ENCODE data around the gene OTOP1.
"Not testable (repeated sequence)": the region's sequence is repeated elsewhere in the genome, so short reads cannot be mapped to it uniquely, and the experiment has no call there.

The OTOP1 gene

DNA sequence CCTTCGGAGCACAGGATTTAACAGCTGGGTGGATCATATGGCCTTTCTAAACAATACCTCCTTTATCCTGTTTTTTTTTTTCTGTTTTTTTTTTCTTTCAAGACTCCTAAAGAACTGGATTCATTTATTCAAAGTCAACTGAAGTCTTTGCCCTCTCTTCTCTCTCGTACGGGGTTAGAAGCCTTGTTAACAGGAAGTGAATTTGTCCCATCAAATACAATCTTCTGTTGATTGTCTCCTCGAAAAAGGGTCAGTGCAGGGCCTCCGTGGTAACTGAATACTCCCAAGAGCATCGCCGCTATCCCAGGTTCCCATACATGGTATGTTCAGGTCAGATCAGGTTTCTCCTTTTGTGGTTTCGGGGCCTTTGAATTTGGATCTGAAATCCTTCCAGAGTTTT, 23.1 kb upstream of the OTOP1 start:
- in situ Hi-C loops (cut with MboI; ENCODE audit: low sequenced_read_pairs) = no loop called here
- Histone ChIP-seq H3K4me3 (no peak overlapping the region), H3K36me3 (replicated peaks) (peaks cover 12% of the 10 kb centered on the region), H3K27me3 (ENCODE audit: low read depth) (no peaks in the 10 kb centered on the region), H3K9me3 (no peaks in the 10 kb centered on the region), H3K4me1 (peaks cover 7% of the 10 kb centered on the region)
- no peak for DNase-seq (ENCODE audit: low spot score in 2 of 2)

DNA sequence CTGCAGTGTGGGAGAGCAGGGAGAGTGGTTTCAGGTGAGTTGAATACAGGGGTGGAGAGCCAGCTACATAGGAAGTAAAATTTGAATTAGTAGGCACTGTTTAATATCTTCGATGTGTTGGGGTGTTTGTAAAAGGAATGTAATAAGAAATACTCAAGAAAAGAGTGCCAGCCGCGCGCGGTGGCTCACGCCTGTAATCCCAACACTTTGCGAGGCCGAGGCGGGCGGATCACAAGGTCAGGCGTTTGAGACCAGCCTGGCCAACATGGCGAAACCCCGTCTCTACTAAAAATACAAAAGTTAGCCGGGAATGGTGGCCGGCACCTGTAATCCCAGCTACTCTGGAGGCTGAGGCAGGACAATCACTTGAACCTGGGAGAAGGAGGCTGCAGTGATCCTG, 22.6 kb upstream of the OTOP1 start:
- H3K27me3 ChIP-seq (ENCODE audit: low read depth); H3K4me1 ChIP-seq; H3K9me3 ChIP-seq; DNase-seq (ENCODE audit: low spot score in 2 of 2); H3K4me3 ChIP-seq; in situ Hi-C loops (cut with MboI; ENCODE audit: low sequenced_read_pairs): not testable (repeated sequence)
- H3K36me3 ChIP-seq (replicated peaks) = peaks cover 17% of the 10 kb centered on the region

DNA sequence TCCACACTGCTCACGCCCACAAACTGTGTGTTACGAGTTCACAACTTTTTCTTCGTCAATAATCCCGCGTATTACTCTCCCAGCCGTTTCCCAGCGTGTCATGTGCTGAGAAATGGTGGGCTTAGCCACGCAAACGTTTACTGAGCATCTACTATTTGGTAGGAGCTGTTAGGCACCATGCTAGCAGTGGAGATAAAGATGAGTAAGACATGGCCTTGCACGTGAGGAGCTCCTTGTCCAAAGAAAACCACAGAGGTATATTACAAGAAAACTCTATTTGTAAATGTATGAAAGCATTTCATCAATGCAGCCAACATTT, 22.1 kb upstream of the OTOP1 start:
- Histone ChIP-seq H3K27me3 (ENCODE audit: low read depth) (no peaks in the 10 kb centered on the region), H3K4me1 (peaks cover 7% of the 10 kb centered on the region), H3K9me3 (no peaks in the 10 kb centered on the region), H3K36me3 (replicated peaks) (peaks cover 22% of the 10 kb centered on the region), H3K4me3 (peak overlapping the region; percentile 74)
- no peak for DNase-seq (ENCODE audit: low spot score in 2 of 2)
- in situ Hi-C loops (cut with MboI; ENCODE audit: low sequenced_read_pairs) = no loop called here

DNA sequence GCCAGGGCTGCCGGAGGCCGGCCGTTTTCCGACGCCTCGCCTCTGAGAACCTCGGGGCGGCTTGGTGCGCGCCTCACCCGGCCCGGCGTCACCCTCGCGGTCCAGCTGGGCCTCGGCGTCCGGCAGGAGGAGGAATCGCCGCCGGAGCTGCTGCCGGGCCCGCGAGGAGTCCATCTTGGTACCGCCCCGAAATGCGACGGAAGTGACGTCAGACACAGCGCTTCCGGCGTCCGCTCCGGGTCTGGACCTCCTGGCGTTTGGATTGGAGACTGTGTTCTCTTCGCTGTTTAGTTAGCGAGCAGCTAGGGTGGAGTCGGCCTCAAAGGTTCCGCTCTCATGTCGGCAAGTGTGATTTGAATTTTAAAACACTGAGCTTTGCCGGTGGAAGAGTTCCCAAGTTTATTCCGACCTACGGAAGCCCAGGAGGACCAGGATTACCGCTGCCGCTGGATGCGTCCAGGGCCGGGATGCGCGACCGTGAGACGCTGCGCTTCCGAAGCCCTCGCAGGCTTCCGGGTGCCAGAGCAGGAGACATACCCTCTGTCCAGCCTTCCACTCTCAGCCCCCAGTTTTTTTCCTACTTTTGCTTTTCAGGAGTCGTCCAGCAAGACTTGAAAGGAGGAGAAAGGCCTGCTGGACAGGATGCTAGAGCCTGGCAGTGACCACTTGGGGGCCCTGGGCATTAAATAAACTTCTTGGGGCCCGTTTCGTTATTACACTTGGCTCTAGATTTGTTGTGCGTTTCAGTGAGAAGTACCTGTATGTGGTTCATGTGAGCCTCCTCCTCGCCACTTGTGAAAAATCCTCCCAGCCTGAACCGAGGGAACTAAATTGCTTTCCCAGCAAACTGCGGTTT, 21.5 kb upstream of the OTOP1 start, which contains the start of gene TMEM128:
Gene TMEM128, minus strand, starts transcription at position 195 of the 856 bp plus-strand sequence. Its CDS starts 21 bp downstream, at position 174.
- H3K36me3 ChIP-seq (replicated peaks) = peaks cover 28% of the 10 kb centered on the region

DNA sequence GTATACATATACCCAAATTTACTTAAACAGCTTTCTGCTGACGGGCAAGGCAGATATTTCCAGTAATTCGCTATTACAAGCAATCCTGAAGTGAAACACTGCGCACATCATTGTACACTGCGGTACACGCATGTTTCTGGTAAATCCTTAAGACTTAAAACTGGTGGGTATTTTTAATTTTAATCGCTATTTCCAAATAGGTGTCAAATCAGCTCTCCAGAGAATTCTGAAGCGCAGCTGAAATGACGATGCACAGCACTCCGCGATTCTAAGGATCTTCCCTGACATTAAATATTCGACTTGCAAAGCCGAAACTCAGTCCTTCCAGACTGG, 20.9 kb upstream of the OTOP1 start:
- no peaks in the 10 kb centered on the region for H3K9me3 ChIP-seq
- DNase-seq (ENCODE audit: low spot score in 2 of 2) = no peak
- peaks cover 7% of the 10 kb centered on the region for H3K4me1 ChIP-seq
- H3K36me3 ChIP-seq (replicated peaks) = peaks cover 31% of the 10 kb centered on the region
- in situ Hi-C loops (cut with MboI; ENCODE audit: low sequenced_read_pairs) = no loop called here
- no peaks in the 10 kb centered on the region for H3K27me3 ChIP-seq (ENCODE audit: low read depth)
- peak overlapping the region; percentile 74 for H3K4me3 ChIP-seq

More for the DNA sequence above, 21.5 kb upstream of the OTOP1 start, which contains the start of gene TMEM128:
- Histone ChIP-seq H3K4me1 (peaks cover 7% of the 10 kb centered on the region), H3K27me3 (ENCODE audit: low read depth) (no peaks in the 10 kb centered on the region), H3K4me3 (peak within 1 kb of the TSS; percentile 74), H3K9me3 (no peaks in the 10 kb centered on the region)
- peak; percentile 86 to 94 for DNase-seq (ENCODE audit: low spot score in 2 of 2)
- in situ Hi-C loops (cut with MboI; ENCODE audit: low sequenced_read_pairs) = no loop called here

DNA sequence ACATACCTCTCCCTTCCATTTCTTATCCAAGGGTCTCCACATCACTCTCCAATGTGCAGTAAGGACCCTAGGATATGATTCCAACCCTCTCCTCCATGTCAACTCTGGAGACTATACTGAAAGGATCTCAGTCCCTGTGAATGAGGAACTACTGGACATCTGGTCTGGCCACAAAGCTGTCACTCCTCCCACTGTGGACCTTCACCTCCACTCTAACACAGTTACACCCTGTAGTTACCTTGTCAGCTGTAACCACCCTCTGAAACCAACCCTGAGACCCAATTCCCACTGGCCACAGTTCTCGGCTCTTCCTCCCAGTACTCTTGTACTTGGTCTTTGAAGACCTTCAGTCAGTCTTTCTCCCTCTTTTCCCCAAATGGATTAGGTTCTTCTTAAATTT, 18.4 kb upstream of the OTOP1 start:
- Histone ChIP-seq H3K9me3 (no peaks in the 10 kb centered on the region), H3K27me3 (ENCODE audit: low read depth) (no peaks in the 10 kb centered on the region), H3K36me3 (replicated peaks) (peaks cover 48% of the 10 kb centered on the region), H3K4me1 (peaks cover 7% of the 10 kb centered on the region), H3K4me3 (no peak overlapping the region)
- in situ Hi-C loops (cut with MboI; ENCODE audit: low sequenced_read_pairs) = no loop called here
- no peak for DNase-seq (ENCODE audit: low spot score in 2 of 2)

DNA sequence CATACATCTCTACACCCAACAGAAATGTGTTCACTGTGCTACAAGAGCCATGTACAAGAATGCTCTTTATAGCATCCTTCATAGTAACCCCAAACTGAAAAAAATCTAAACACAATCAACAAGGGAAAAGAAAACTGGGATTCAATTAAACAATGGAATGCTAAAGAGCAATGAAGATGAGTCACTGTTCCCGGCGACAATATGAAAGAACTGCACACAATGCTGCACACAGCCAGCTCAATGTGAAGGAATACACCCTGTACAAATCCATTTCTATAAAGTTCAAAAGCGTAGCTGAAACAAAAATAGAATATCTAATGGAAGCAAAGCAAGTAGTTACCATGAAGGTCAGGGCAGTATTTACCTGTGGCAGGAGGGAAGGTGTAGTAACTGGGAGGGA, 12.8 kb upstream of the OTOP1 start:
- H3K9me3 ChIP-seq; DNase-seq (ENCODE audit: low spot score in 2 of 2); in situ Hi-C loops (cut with MboI; ENCODE audit: low sequenced_read_pairs); H3K4me1 ChIP-seq; H3K27me3 ChIP-seq (ENCODE audit: low read depth); H3K4me3 ChIP-seq: not testable (repeated sequence)
- H3K36me3 ChIP-seq (replicated peaks) = peaks cover 54% of the 10 kb centered on the region

DNA sequence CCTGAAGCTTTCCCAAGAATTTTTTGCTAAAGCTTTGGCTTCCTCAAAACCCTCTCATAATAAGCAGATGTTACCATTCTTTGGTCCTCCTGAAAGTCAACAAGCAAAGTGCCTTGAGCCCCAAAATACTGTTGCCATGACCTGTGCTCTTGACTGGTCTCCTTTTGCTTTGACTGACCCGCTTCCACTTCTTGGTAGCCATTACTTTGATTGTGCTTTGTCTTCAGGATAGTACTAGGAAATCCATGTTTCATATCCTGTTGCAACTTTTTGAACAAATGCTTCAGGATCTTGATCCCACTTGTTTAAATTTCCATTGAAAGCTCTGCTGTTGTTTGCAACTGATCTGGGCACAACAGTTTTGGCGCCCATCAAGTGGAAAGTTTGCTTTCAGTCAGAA, 6.9 kb upstream of the OTOP1 start:
- Histone ChIP-seq H3K36me3 (replicated peaks) (peaks cover 10% of the 10 kb centered on the region; the same call in 1 of the 2 replicates), H3K27me3 (ENCODE audit: low read depth) (peaks cover 8% of the 10 kb centered on the region), H3K4me3 (no peak overlapping the region), H3K4me1 (no peaks in the 10 kb centered on the region), H3K9me3 (no peaks in the 10 kb centered on the region)
- in situ Hi-C loops (cut with MboI; ENCODE audit: low sequenced_read_pairs) = no loop called here
- DNase-seq (ENCODE audit: low spot score in 2 of 2) = no peak

DNA sequence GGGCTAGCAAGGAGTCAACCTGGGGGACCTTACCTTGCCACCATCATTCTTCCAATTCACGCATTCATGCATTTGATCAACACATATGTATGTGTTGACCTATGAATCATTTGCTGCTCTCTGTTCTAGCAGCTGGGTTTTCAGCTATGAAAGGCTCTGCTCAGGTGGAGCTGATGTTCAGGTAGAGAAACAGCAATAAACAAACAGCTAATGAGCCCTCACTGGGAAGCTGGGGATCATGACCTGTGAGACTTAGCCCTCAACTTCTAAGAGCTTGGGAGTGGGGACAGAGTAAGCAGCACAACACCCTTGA, 1.6 kb upstream of the OTOP1 start:
- in situ Hi-C loops (cut with MboI; ENCODE audit: low sequenced_read_pairs) = no loop called here

DNA sequence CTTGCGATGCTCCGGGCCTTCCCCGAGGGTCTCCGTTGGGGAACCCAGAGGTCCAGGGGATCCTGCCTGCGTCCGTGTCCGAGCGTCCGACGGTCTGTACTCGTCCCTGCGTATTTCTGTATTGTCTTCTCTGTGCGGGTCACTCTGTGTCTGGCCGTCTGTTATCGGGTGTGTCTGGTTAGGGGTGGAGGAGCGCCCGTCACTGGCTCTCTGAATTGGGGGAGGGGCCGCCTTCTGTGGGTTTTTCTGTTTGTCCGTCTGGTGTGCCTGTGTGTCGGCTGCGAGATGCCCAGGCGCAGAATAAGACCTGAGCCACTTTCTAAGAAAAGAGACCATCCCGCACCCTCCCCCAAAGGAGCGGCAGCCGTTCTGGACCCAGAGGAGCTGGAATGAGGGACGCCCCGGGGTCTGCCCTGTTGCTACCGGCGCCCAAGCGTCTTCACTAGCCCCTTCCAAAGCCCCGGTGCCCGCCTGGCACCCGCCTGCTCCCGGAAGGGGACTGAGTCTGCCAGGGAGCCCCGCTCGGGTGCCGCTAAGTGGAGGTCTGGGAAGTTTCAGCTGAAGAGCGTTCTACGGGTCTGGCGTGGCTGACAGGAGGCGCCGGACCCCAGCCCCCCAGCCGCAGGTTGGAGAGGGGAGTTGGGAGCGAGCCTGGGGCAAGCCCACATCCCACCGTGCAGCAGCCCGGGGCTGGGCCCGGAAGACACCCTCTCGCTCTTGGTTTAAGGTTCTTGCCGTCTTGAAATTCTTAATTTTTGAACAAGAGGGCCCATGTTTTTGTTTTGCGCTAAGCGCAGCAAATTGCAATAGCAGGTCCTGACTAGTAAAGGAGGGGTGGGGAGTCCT, 1.0 kb upstream of the OTOP1 start:
- H3K4me3 ChIP-seq = no peak overlapping the region
- peaks cover 22% of the 10 kb centered on the region for H3K27me3 ChIP-seq (ENCODE audit: low read depth)
- no peaks in the 10 kb centered on the region for H3K36me3 ChIP-seq (replicated peaks)
- H3K9me3 ChIP-seq = no peaks in the 10 kb centered on the region
- no peak for DNase-seq (ENCODE audit: low spot score in 2 of 2)
- in situ Hi-C loops (cut with MboI; ENCODE audit: low sequenced_read_pairs) = no loop called here
- no peaks in the 10 kb centered on the region for H3K4me1 ChIP-seq

More for the DNA sequence above, 1.6 kb upstream of the OTOP1 start:
- H3K27me3 ChIP-seq (ENCODE audit: low read depth) = peaks cover 19% of the 10 kb centered on the region
- no peak for DNase-seq (ENCODE audit: low spot score in 2 of 2)
- no peaks in the 10 kb centered on the region for H3K4me1 ChIP-seq
- H3K4me3 ChIP-seq = no peak overlapping the region
- no peaks in the 10 kb centered on the region for H3K36me3 ChIP-seq (replicated peaks)
- H3K9me3 ChIP-seq = no peaks in the 10 kb centered on the region

DNA sequence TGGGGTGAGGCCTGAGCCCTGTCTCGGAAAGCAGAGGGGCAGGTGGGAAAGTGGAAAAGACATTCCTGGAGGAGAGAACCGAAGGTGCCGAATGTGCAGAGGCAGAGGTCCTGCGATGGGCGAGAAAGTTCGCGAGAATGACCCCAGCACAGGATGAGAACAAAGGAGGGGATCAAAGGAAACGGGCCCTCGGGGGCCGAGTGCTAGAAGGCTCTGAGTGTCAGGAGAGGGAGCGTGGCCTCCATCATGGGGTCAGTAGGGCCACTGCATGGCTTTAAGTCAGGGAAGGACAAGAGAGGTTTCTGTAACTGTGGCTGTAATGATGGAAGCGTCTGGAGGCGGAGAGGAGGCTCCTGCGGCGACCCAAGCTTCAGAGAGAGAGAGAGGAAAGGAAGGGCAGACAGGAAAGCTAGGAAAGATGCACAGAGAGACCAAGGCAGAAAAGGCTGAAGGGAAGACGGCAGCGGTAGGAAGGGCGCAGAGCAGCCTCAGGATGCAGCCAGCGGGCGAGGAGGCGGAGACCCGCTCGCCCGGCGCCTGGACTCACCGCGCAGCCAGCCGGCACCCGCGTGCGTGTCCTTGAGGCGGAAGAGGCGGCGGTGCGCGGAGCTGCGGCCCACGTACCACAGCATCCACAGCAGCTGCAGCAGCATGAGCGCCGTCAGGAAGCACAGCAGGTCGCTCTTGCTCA, 669 bp downstream of the OTOP1 start:
- H3K9me3 ChIP-seq = no peaks in the 10 kb centered on the region
- H3K4me3 ChIP-seq = no peak overlapping the region
- no peaks in the 10 kb centered on the region for H3K36me3 ChIP-seq (replicated peaks)
- H3K27me3 ChIP-seq (ENCODE audit: low read depth) = peaks cover 22% of the 10 kb centered on the region
- no peak for DNase-seq (ENCODE audit: low spot score in 2 of 2)
- in situ Hi-C loops (cut with MboI; ENCODE audit: low sequenced_read_pairs) = no loop called here
- H3K4me1 ChIP-seq = no peaks in the 10 kb centered on the region

DNA sequence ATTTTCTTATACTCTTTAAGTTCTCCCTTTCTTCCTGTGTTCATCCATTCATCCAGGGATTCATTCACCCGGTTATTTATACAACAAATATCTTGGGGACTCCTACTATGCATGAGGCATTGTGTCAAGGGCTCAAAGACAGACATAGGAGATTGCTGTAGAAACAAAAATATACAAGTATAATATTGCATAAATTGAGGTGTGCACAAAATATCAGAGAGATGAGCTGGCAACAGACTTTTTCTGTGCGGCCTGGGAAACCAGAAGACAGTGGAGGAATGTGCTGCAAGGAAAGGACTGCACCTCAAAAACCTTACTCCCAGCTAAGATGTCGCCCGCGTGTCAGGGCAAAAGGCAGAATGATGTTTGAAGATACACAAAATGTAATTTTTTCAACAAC, 9.6 kb downstream of the OTOP1 start:
- Histone ChIP-seq H3K27me3 (ENCODE audit: low read depth) (peaks cover 2% of the 10 kb centered on the region; the same call in 1 of the 2 replicates), H3K4me3 (no peak overlapping the region), H3K9me3 (no peaks in the 10 kb centered on the region), H3K36me3 (replicated peaks) (no peaks in the 10 kb centered on the region), H3K4me1 (no peaks in the 10 kb centered on the region)
- in situ Hi-C loops (cut with MboI; ENCODE audit: low sequenced_read_pairs) = no loop called here
- no peak for DNase-seq (ENCODE audit: low spot score in 2 of 2)

DNA sequence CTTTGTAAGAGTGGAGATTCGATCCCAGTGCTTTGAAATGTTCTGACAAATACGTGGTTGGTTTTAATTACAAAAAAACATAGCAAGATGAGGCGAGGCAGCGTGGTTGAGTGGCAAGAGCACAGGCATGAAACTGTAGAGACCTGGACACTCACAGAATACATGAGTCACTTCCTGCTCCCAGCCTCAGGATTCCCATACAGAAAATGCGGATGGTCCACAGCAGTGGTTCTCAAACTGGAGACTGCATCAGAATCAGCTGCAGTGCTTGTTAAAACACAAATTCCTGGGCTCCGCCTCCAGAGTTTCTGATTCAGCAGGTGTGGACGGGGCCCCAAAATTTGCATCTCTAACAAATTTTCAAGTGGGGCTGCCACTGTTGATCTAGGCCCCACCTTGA, 10.1 kb downstream of the OTOP1 start:
- H3K9me3 ChIP-seq = no peaks in the 10 kb centered on the region
- in situ Hi-C loops (cut with MboI; ENCODE audit: low sequenced_read_pairs) = no loop called here
- DNase-seq (ENCODE audit: low spot score in 2 of 2) = no peak

DNA sequence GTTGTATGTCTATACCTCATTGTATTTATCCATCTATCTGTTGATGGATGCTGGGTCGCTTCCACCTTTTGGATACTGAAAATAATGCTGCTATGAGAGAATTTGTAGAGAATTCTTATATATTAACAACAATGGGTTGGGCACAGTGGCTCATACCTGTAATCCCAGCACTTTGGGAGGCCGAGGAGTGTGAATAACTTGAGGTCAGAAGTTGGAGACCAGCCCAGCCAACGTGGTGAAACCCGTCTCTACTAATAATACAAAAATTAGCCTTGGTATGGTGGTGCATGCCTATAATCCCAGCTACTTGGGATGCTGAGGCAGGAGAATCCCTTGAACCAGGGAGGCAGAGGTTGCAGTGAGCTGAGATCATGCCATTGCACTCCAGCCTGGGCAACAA, 13.1 kb downstream of the OTOP1 start:
- in situ Hi-C loops (cut with MboI; ENCODE audit: low sequenced_read_pairs); H3K27me3 ChIP-seq (ENCODE audit: low read depth); H3K4me3 ChIP-seq; H3K9me3 ChIP-seq; H3K4me1 ChIP-seq; H3K36me3 ChIP-seq (replicated peaks); DNase-seq (ENCODE audit: low spot score in 2 of 2): not testable (repeated sequence)

More for the DNA sequence above, 10.1 kb downstream of the OTOP1 start:
- no peaks in the 10 kb centered on the region for H3K36me3 ChIP-seq (replicated peaks)
- H3K27me3 ChIP-seq (ENCODE audit: low read depth) = peaks cover 2% of the 10 kb centered on the region; the same call in 1 of the 2 replicates
- H3K4me3 ChIP-seq = no peak overlapping the region
- no peaks in the 10 kb centered on the region for H3K4me1 ChIP-seq
